Endothelial cell of umbilical vein (primary cell): ENCODE data around the gene PDGFB.

Experiments
- CTCF ChIP-seq, 2 donors: IDR thresholded peaks; 1 replicate in 1 of 2; 2 replicates in 1 of 2; pipeline ENCODE4 v1.5.1; 2011; ENCODE audit warnings: low read length in 2 of 2, mild to moderate bottlenecking in 2 of 2, moderate library complexity in 2 of 2, control low read depth in 1 of 2, inconsistent platforms in 1 of 2, low read depth in 1 of 2; ENCODE audit not compliant: insufficient read depth in 1 of 2; ENCODE audit errors: extremely low read depth in 1 of 2
- EZH2 ChIP-seq: IDR thresholded peaks from 2 replicates; pipeline ENCODE4 v1.6.1; 2012; ENCODE audit warnings: borderline replicate concordance, low read depth, mild to moderate bottlenecking, moderate library complexity, low read length, inconsistent platforms; ENCODE audit not compliant: severe bottlenecking
- FOS ChIP-seq: IDR thresholded peaks from 2 replicates; pipeline ENCODE4 v1.6.1; 2011; ENCODE audit warnings: mild to moderate bottlenecking, low read length, moderate library complexity, borderline replicate concordance; ENCODE audit not compliant: insufficient read depth
- MAX ChIP-seq: IDR thresholded peaks from 2 replicates; pipeline ENCODE4 v1.6.1; 2011; ENCODE audit not compliant: insufficient read depth, insufficient read length
- POLR2A ChIP-seq: IDR thresholded peaks from 2 replicates; pipeline ENCODE4 v1.6.1; 2012; ENCODE audit warnings: low read depth, mild to moderate bottlenecking, control low read depth, low read length
- POLR2AphosphoS5 ChIP-seq: IDR thresholded peaks from 2 replicates; pipeline ENCODE4 v1.6.1; 2012; ENCODE audit warnings: low read depth, mild to moderate bottlenecking, control low read depth, low read length, moderate library complexity; ENCODE audit not compliant: insufficient read depth

- no peak for TF ChIP-seq POLR2A
- TF ChIP-seq CTCF (IDR thresholded peaks at IDR 0.05; ENCODE audit: extremely low read depth in 1 of 2, insufficient read depth in 1 of 2, low read depth in 1 of 2, low read length in 2 of 2) = no peak
- no peak for TF ChIP-seq FOS
- no peak for TF ChIP-seq EZH2
- TF ChIP-seq POLR2AphosphoS5 = no peak
- TF ChIP-seq MAX = no peak
These were observed 18.4 kb downstream of the PDGFB start for GRCh38 chr22:39226353-39226752.
